A549 treated with Hydrocortisone at 1 μM for 4 hours (cell line): Measurements from ENCODE around the gene GPRC5C. TPM values are rescaled to one million over a fixed set of nuclear protein-coding genes. Genes with fewer than 3 reads are reported as not detected.

Experiments
- total RNA-seq: library from RNA; stranded (reverse); fragments of 200-300 nt; extraction: Qiagen RNA extraction; gene quantifications from 5 replicates; pipeline ENCODE4 v1.2.3, GENCODE V29; 2022

GPRC5C gene
- total RNA-seq: 49.3 to 62.9 TPM (median 55.3 TPM) in 5 replicates

GRCh38 chr17:74431568-74432423, at the start of gene GPRC5C:
Gene GPRC5C (plus strand): TSS chr17:74432088. CDS start chr17:74439777, 7,689 bp downstream.

DNA sequence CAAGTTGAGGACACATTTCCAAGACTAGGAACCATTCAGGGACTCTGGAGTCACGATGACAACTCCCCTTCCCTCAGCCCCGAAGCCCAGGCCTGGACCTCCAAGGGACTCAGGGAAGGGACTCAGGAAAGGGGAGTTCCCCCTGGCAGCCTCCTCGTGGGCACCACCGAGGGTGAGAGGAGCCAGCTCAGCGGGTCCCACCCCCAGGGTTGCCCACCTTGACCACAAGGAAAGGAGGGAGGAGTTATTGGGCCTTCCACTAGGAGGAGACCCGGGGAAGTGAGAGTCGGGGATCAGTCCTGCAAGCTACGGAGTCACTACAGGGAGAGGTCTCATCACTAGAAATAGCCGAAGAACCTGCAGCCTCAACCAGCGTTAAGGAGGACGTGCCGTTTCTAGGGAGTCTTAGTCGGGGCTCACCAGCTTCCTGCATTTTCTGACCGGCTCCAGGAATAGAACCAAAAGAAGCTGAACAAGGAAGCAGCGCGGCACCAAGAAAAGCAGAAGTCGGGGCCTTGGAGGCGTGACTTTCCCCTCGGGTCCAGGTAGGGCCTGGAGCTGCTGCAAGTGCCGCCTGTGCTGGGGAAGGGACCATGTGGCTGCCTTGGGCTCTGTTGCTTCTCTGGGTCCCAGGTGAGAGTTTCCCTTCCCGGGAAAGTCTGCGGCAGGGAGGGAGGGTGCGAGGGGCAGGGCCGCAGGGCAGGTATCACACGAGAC, 34.4 kb downstream of the GPRC5C start, which contains the start of gene CD300A:
TSS of gene CD300A (plus strand) at position 524 of the 717 bp plus-strand sequence. CDS start at position 594, 70 bp downstream.

Other genes starting within 250 kb of the GPRC5C start
- 2,596 to 3,141 TPM (median 2,758 TPM) in 5 replicates for gene RPL38, start 228.4 kb upstream of the GPRC5C start, total RNA-seq
- 1.7 to 2.3 TPM (median 2.0 TPM) in 5 replicates for gene TTYH2, start 218.5 kb upstream of the GPRC5C start, total RNA-seq
- gene DNAI2, start 157.9 kb upstream of the GPRC5C start, total RNA-seq: 0.05 to 0.06 TPM in 2 of 5 replicates, not detected in the others
- gene KIF19, start 105.9 kb upstream of the GPRC5C start, total RNA-seq: 0.03 to 0.08 TPM (median 0.05 TPM) in 4 of 5 replicates, not detected in the other
- gene BTBD17, start 70.2 kb upstream of the GPRC5C start, total RNA-seq: not detected in 5 replicates
- not detected in 5 replicates for gene GPR142, start 64.6 kb upstream of the GPRC5C start, total RNA-seq
- 0.05 to 0.08 TPM (median 0.07 TPM) in 4 of 5 replicates, not detected in the other for gene CD300A, start 34.5 kb downstream of the GPRC5C start, total RNA-seq
- gene CD300LB, start 99.4 kb downstream of the GPRC5C start, total RNA-seq: 0.03 to 0.07 TPM (median 0.06 TPM) in 4 of 5 replicates, not detected in the other
- gene CD300C, start 114.0 kb downstream of the GPRC5C start, total RNA-seq: 0.20 to 0.43 TPM (median 0.41 TPM) in 5 replicates
- gene CD300H, start 135.4 kb downstream of the GPRC5C start, total RNA-seq: 0.27 to 0.63 TPM (median 0.40 TPM) in 4 of 5 replicates, not detected in the other
- not detected in 5 replicates for gene CD300LD, start 160.2 kb downstream of the GPRC5C start, total RNA-seq
- gene CD300E, start 191.7 kb downstream of the GPRC5C start, total RNA-seq: not detected in 5 replicates